A673 (cell line): Measurements from ENCODE around the gene C1orf174. TPM values are rescaled to one million over a fixed set of nuclear protein-coding genes. Genes with fewer than 3 reads are reported as not detected.

ENCODE experiments used
- BruUV-seq: library from RNA; stranded (reverse); fragments of 400-500 nt; replicated peaks from 2 replicates; lab custom pipeline; 2021; lab: Mats Ljungman, UMichigan
- CTCF ChIA-PET: fragments of 300-600 bp; sonication (Branson Sonifier 250); formaldehyde crosslinking; loops from one replicate; lab custom pipeline; 2022; ENCODE audit warnings: antibody characterized with exemption; lab: Charles Lee
- POLR2A ChIA-PET: fragments of 300-600 bp; sonication (Branson Sonifier 250); formaldehyde crosslinking; loops from one replicate; lab custom pipeline; 2022; ENCODE audit warnings: antibody characterized with exemption; ENCODE audit not compliant: low non-redundant PET; lab: Charles Lee
- DNase-seq: peaks from one replicate; pipeline ENCODE4 v3.0.0-alpha.2; 2015; ENCODE audit warnings: low spot score
- H3K27ac ChIP-seq: fragments of 200-600 bp; sonication (generic); 2 replicates; pipeline ENCODE4 v1.5.1; 2016; ENCODE audit warnings: mixed run types, low read depth, mild to moderate bottlenecking, mixed read lengths, antibody characterized with exemption, low read length; ENCODE audit not compliant: poor library complexity, severe bottlenecking
- H3K27me3 ChIP-seq: fragments of 200-600 bp; sonication (generic); replicated peaks from 2 replicates; pipeline ENCODE4 v1.6.1; 2017; ENCODE audit warnings: mixed run types, low read depth, mild to moderate bottlenecking, mixed read lengths, antibody characterized with exemption, low read length; ENCODE audit not compliant: insufficient read depth, poor library complexity
- H3K36me3 ChIP-seq: fragments of 200-600 bp; sonication (generic); 2 replicates; pipeline ENCODE4 v1.6.1; 2016; ENCODE audit warnings: mixed run types, mild to moderate bottlenecking, mixed read lengths, antibody characterized with exemption, low read length; ENCODE audit not compliant: insufficient read depth, poor library complexity, severe bottlenecking
- H3K4me1 ChIP-seq: fragments of 200-600 bp; sonication (generic); 2 replicates; pipeline ENCODE4 v1.6.1; 2017; ENCODE audit warnings: mixed run types, mild to moderate bottlenecking, mixed read lengths, antibody characterized with exemption, low read length; ENCODE audit not compliant: insufficient read depth, poor library complexity, severe bottlenecking
- H3K4me3 ChIP-seq: fragments of 200-600 bp; sonication (generic); 2 replicates; pipeline ENCODE4 v1.5.1; 2016; ENCODE audit warnings: low read depth, mixed run types, mild to moderate bottlenecking, mixed read lengths, low read length; ENCODE audit not compliant: poor library complexity, severe bottlenecking
- H3K9me3 ChIP-seq: fragments of 200-600 bp; sonication (generic); 2 replicates; pipeline ENCODE4 v1.6.1; 2016; ENCODE audit warnings: mixed run types, low read depth, mild to moderate bottlenecking, mixed read lengths, antibody characterized with exemption, low read length; ENCODE audit not compliant: poor library complexity, severe bottlenecking
- CTCF ChIP-seq: fragments of 300-800, 200-600 bp; sonication (generic); conservative IDR thresholded peaks from 2 replicates; pipeline ENCODE4 v1.5.1; 2017; ENCODE audit warnings: low read depth, mild to moderate bottlenecking, antibody characterized with exemption, low read length, moderate library complexity, mixed read lengths
- EZH2 ChIP-seq: fragments of 200-600 bp; sonication (generic); IDR thresholded peaks from 2 replicates; pipeline ENCODE4 v1.6.1; 2017; ENCODE audit warnings: borderline replicate concordance, low read depth, mild to moderate bottlenecking, mixed read lengths, antibody characterized with exemption, low read length; ENCODE audit not compliant: poor library complexity, severe bottlenecking
- intact Hi-C: fragments of 100-400 bp; cut with micrococcal nuclease; formaldehyde crosslinking; loops from one replicate; pipeline ENCODE4 v1.10.0; 2022; ENCODE audit not compliant: unreplicated experiment
- total RNA-seq: library from RNA; stranded (reverse); gene quantifications from 2 replicates; pipeline ENCODE4 v1.2.3, GENCODE V29; 2021

C1orf174 gene
- total RNA-seq, 1 experiment from 2014 or later: 36.2 TPM

DNA sequence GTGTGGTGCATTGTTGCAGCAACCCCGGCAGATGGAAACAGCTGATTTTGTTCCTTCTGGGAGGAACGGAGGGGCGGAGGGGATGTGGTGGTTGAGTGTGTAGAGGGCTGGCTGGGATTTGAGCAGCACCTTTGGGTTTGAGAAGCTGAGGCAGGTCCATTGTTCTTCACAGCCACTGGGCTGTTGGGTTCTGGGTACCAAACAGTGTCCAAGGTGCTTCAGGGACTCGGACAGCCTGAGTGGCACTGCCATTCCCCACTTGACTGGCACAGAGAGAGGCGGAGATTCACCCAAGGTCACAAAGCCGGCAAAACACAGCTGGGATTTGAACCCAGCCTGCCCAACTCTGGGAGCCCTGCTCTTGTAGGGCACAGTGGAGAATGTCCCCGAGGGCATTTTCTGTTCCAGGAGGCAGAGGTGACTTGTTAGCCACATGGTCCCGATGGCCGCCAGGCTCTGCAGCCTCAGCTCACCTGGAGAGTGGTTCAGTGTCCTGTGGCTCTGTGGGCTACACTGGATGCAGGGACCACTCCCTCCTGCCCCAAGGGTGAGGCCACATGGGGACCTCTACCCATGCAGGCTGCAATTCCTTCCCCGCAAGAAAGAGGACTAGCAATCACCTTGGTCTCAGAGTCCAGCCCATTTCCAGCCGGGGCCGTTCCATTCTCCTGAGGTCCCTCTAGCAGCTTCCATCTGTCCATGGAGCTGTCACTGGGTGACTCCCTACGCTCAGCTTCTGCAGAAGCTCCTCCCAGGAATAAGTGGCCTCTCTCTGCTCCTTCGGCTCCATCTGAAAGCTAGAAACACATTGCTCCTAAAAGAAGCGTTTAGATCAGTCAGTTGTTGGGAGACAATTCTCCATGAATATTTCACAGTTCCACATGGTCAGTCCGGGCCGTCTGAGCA is 31.2 kb upstream of the C1orf174 start:
- no TSS peak for BruUV-seq
- CTCF ChIA-PET: no interaction called here

GRCh38 chr1:3930301-3931006 is 30.4 kb upstream of the C1orf174 start:
- Histone ChIP-seq H3K36me3 (no peaks in the 10 kb centered on the region), H3K27me3 (peaks cover 48% of the 10 kb centered on the region), H3K4me1 (no peaks in the 10 kb centered on the region), H3K9me3 (no peaks in the 10 kb centered on the region), H3K27ac (no peak overlapping the region), H3K4me3 (no peak overlapping the region)
- no peak for DNase-seq
- ChIA-PET POLR2A (no interaction called here), CTCF (no interaction called here)
- BruUV-seq: no TSS peak
- no peak for TF ChIP-seq EZH2
- no peak for TF ChIP-seq CTCF
- intact Hi-C loops: no loop called here

More for the DNA sequence above, 31.2 kb upstream of the C1orf174 start:
- H3K9me3 ChIP-seq: no peaks in the 10 kb centered on the region
- POLR2A ChIA-PET: no interaction called here
- DNase-seq: no peak
- no peak for TF ChIP-seq CTCF
- H3K27ac ChIP-seq: no peak overlapping the region
- no peak overlapping the region for H3K4me3 ChIP-seq
- H3K27me3 ChIP-seq: peaks cover 43% of the 10 kb centered on the region
- H3K36me3 ChIP-seq: no peaks in the 10 kb centered on the region
- no peaks in the 10 kb centered on the region for H3K4me1 ChIP-seq
- intact Hi-C loops: no loop called here

DNA sequence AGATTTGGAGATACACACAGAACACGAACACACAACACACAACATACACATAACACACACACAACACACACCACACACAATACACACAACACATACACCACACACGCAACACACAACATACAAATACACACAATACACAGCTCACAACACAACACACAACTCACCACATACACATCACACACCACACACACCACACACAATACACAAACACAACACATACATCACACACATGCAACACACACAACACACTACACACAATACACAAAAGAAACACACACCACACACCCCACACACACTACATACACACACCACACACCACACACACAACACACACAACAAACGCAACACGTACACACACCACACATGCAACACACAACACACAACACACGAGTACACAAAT is 29.1 kb upstream of the C1orf174 start:
- no peaks in the 10 kb centered on the region for H3K36me3 ChIP-seq
- BruUV-seq: no TSS peak
- ChIA-PET POLR2A (no interaction called here), CTCF (no interaction called here)
- H3K4me3 ChIP-seq: no peak overlapping the region
- no peak for TF ChIP-seq EZH2
- TF ChIP-seq CTCF: no peak
- H3K27ac ChIP-seq: no peak overlapping the region
- no peaks in the 10 kb centered on the region for H3K4me1 ChIP-seq
- H3K27me3 ChIP-seq: peaks cover 47% of the 10 kb centered on the region
- intact Hi-C loops: no loop called here
- DNase-seq: no peak
- no peaks in the 10 kb centered on the region for H3K9me3 ChIP-seq
